Measurements from ENCODE around the gene SPOCK3.

SPOCK3 gene

DNA sequence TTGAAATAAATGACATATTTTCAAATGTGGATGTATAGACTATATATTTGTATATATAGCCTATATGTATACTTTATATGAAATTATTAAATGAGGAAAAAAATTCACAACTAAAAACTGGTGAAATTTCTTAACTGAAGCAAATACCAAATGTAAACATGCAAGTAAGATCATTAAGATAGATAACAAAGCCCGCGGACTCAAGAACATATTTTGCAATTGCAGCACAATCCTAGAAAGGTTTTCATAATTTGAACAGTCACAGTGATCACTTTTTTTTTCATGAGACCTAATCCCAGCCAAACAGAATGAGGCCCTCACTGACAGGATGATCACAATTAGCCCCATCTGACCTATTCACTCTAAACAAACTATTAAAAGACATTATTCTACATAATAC, 123.2 kb downstream of the SPOCK3 start:
- TF ChIP-seq, protein P1, sequence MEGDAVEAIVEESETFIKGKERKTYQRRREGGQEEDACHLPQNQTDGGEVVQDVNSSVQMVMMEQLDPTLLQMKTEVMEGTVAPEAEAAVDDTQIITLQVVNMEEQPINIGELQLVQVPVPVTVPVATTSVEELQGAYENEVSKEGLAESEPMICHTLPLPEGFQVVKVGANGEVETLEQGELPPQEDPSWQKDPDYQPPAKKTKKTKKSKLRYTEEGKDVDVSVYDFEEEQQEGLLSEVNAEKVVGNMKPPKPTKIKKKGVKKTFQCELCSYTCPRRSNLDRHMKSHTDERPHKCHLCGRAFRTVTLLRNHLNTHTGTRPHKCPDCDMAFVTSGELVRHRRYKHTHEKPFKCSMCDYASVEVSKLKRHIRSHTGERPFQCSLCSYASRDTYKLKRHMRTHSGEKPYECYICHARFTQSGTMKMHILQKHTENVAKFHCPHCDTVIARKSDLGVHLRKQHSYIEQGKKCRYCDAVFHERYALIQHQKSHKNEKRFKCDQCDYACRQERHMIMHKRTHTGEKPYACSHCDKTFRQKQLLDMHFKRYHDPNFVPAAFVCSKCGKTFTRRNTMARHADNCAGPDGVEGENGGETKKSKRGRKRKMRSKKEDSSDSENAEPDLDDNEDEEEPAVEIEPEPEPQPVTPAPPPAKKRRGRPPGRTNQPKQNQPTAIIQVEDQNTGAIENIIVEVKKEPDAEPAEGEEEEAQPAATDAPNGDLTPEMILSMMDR (IDR thresholded peaks at IDR 0.05; ENCODE audit: low read depth, low read length, missing control alignments) = no peak
- no peak overlapping the region for H3K4me3 ChIP-seq (replicated peaks; ENCODE audit: low read depth, low read length)
- DNase-seq (ENCODE audit: extremely low read depth, low read depth) = no peak

DNA sequence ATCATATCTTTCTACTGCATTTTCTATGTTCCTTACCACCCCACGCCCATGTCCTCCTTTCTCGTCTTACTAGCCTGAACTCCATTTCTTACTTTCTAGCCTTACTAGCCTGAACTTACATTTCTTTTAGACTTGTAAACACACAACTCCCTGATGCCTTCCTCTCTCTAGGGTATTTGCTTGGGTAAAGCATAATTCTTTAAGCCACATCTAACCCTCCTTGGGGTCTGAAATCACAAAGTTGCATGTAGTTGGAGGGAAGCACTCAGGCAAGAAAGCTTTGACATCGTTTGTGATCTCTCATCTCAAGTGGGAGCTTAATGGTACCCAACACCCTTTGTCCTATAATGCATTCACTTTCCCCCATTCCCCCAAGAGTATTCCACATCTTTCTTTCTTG, 124.4 kb downstream of the SPOCK3 start:
- no peak overlapping the region for H3K4me3 ChIP-seq (replicated peaks; ENCODE audit: low read depth, low read length)
- no peak for DNase-seq (ENCODE audit: extremely low read depth, low read depth)
- TF ChIP-seq, protein P1 (IDR thresholded peaks at IDR 0.05; ENCODE audit: low read depth, low read length, missing control alignments) = no peak

DNA sequence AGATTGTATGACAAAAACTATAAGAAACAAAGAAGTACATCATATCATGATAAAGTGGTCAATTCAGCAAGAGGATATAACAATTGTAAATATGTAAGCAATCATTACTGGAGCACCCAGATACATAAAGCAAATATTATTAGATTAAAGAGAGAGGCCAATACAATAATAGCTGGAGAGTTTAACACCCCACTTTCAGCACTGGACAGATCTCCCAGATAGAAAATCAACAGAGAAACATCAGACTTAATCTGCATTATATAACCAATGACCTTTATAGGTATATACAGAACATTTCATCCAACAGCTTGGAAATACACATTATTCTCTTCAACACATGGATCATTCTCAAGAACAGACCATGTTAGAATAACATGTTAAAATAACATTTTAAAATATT, 128.4 kb downstream of the SPOCK3 start:
- TF ChIP-seq, protein P1 (IDR thresholded peaks at IDR 0.05; ENCODE audit: low read depth, low read length, missing control alignments) = no peak
- no peak overlapping the region for H3K4me3 ChIP-seq (replicated peaks; ENCODE audit: low read depth, low read length)
- no peak for DNase-seq (ENCODE audit: extremely low read depth, low read depth)

DNA sequence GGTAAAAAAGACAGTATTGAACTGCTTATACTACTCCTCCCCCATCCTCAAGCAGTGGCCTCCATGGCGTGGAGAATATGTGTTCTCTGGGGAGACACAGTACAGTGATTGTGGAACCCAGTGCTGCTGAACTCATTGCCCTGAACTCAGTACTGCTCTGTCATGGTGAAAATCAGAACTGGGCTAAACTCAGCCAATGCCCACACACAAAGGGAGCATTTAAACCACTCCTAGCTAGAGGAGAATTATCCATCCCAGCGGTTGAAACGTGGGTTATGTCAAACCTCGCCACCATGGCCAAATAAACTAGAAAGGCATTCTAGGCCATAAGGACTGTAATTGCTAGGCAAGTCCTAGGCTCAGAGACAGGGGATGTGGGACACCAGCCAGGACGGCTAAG, 131.8 kb downstream of the SPOCK3 start:
- TF ChIP-seq, protein P1 (IDR thresholded peaks at IDR 0.05; ENCODE audit: low read depth, low read length, missing control alignments) = no peak
- no peak for DNase-seq (ENCODE audit: extremely low read depth, low read depth)
- no peak overlapping the region for H3K4me3 ChIP-seq (replicated peaks; ENCODE audit: low read depth, low read length)

DNA sequence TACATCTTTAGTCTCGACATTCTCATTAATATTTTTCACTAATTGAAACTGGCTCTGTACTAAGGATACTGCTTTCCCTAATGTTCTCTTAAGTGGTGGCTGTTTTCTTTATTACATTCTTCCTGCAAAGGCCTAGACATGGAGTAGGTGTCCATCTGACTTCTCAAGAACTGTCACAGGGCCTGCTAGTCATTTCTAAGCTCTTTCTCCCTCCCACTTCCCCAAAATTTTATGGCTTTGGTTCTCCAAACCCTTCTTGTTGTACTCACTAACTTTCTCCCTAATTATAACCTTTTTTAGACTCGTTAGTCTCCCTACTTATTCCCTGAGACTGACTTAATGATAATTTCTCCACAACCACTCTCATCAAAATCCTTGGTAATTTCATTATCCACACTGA, 133.3 kb downstream of the SPOCK3 start:
- no peak overlapping the region for H3K4me3 ChIP-seq (replicated peaks; ENCODE audit: low read depth, low read length)
- TF ChIP-seq, protein P1 (IDR thresholded peaks at IDR 0.05; ENCODE audit: low read depth, low read length, missing control alignments) = no peak
- DNase-seq (ENCODE audit: extremely low read depth, low read depth) = no peak

DNA sequence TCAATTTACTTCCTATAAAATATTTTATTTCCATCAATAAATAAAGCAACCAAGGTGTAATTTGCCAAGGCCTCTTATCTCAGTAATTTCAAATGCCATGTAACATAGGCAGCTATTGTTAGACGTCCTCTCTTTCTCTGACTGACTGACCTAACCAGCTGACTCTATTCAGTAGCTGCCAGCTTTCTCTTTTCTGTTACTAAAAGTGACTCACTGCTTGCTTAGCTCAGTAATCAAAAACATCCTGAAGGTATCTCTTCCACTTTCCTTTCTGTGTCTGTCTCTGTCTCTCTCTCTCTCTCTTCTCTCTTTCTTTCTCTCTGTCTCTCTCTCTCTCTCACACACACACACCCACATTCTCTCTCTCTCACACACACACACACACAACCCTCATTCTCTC, 134.2 kb downstream of the SPOCK3 start:
- no peak for DNase-seq (ENCODE audit: extremely low read depth, low read depth)
- TF ChIP-seq, protein P1 (IDR thresholded peaks at IDR 0.05; ENCODE audit: low read depth, low read length, missing control alignments) = no peak

DNA sequence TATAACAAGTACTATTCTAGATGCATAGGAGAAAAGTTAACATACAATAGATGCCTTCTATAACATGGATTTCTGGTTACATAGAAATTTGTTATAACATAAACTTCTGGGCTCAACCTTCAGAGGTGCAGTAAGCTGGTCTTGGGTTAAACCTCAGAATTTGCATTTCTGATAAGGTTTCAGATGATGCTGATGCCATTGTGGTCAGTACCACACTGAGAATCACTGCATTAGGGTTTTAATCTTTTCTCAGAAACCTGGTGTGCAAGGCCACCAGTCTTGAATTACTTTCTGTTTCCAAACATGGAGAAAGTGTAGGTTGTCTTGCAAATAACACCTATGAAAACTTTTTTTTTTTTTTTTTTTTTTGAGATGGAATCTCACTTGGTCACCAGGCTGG, 146.2 kb downstream of the SPOCK3 start:
- no peak for DNase-seq (ENCODE audit: extremely low read depth, low read depth)
- H3K4me3 ChIP-seq (replicated peaks; ENCODE audit: low read depth, low read length) = no peak overlapping the region
- TF ChIP-seq, protein P1 (IDR thresholded peaks at IDR 0.05; ENCODE audit: low read depth, low read length, missing control alignments) = no peak

More for the DNA sequence above, 134.2 kb downstream of the SPOCK3 start:
- H3K4me3 ChIP-seq (replicated peaks; ENCODE audit: low read depth, low read length) = no peak overlapping the region
